GM12874 (cell line): ENCODE results near the gene ATP2B2.

Source experiments
- CTCF ChIP-seq: IDR thresholded peaks from 2 replicates; pipeline ENCODE4 v1.5.1; 2011; ENCODE audit warnings: low read depth, mild to moderate bottlenecking, control low read depth, low read length, moderate library complexity; ENCODE audit not compliant: insufficient read depth

ATP2B2 gene

GRCh38 chr3:10320320-10320677 is 185.1 kb downstream of the ATP2B2 start:
- no peak for TF ChIP-seq CTCF

GRCh38 chr3:10319804-10320203 is 185.6 kb downstream of the ATP2B2 start:
- no peak for TF ChIP-seq CTCF

DNA sequence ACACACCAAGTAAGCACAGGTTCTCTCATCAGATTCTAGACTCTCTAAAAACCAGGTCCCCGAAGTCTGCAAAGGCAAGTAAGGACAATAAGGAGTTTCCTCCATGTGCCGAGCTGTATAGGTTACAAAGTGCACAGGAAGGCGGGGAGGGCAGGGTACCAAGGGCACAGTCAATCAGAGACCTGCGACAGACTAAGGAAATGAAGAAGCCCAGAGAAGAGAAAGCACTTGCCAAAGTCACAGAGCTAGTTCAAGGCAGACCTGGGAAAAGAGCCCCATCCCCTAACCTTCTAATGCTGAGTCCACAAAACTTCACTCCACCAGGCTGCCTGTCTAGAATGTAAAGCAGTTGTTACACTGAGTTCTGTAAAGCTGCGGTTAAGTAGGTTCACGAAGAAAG is 186.1 kb downstream of the ATP2B2 start:
- TF ChIP-seq CTCF, result no peak

DNA sequence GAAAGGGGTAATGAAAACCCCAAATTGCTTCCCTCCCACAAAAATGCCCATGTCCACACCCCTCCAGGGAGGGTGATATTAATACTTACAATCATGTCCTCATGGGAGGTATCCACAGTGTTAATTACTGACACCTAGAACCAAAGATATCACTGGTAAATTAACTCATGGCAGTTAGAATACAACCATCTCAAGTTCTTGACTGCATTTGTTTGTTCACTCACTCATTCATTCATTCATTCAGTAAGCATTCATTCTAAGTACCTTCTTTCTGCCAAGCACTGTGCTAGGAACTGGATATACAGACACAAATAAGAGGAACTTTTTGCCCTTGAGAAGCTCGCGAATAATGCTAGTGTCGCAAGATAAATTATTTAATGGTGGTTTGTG is 187.4 kb downstream of the ATP2B2 start:
- no peak for TF ChIP-seq CTCF

- TF ChIP-seq CTCF, result no peak
Observed at GRCh38 chr3:10317311-10317960, 187.9 kb downstream of the ATP2B2 start.

DNA sequence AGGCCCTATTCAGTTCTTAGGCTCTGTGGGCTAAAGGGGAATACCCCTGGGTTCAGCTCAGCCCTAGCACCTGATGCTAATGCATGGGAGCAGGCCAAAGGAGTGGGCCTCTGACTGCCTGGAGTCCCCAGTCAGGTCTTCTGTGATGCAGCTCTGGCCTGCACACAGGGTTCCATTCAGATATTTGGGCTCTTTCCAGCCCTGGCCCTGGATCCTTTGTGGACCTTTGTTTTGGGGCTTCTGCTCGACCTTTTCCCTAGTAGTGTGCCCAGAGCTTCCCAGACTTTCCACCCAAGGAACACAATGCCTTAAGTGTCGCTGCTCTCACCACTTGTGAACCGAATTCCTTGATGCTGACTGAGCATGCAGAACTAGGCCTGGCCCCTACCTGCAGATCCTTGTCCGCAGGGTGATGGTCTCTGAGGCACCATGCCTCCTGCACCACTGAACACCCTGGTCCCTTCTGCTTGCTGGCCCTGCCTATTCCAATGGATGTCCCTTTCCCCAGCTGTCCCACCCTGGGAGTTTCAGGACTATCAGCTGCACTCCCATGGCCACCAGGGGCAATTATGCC is 189.5 kb downstream of the ATP2B2 start:
- TF ChIP-seq CTCF, result no peak

- no peak for TF ChIP-seq CTCF
Observed at GRCh38 chr3:10315101-10315500, 190.3 kb downstream of the ATP2B2 start.
